H1 (cell line): ENCODE measurements around the gene FAM120B. TPM values are rescaled to one million over a fixed set of nuclear protein-coding genes. Genes with fewer than 3 reads are reported as not detected.

Experiments used
- CTCF ChIA-PET: fragments of 300-600 bp; sonication (Branson Sonifier 250); formaldehyde crosslinking; loops from one replicate; lab custom pipeline; 2021; ENCODE audit not compliant: partially characterized antibody; lab: Charles Lee
- POLR2A ChIA-PET: fragments of 300-600 bp; sonication (Branson Sonifier 250); formaldehyde crosslinking; loops from one replicate; lab custom pipeline; 2021; ENCODE audit warnings: inconsistent platforms; ENCODE audit not compliant: partially characterized antibody; lab: Charles Lee
- DNase-seq, 2 experiments: peaks; one replicate each; pipeline versions ENCODE4 v3.0.0 to v3.0.0-alpha.2; 2010 to 2022; ENCODE audit warnings: low spot score in 2 of 2, low read depth in 1 of 2, mixed read lengths in 1 of 2
- FAIRE-seq: peaks from 2 replicates; lab custom pipeline; 2011; peaks lifted over from hg19 to GRCh38; lab: Jason Lieb, UNC
- H2AFZ ChIP-seq: 2 replicates; pipeline ENCODE4 v1.8.1; 2012; ENCODE audit warnings: low read length, inconsistent platforms
- H2AK5ac ChIP-seq: 2 replicates; pipeline ENCODE4 v1.6.1; 2013; ENCODE audit warnings: low read depth, low read length
- H2BK120ac ChIP-seq: replicated peaks from 2 replicates; pipeline ENCODE3; 2013; ENCODE audit warnings: low read depth, low read length, inconsistent platforms
- H2BK12ac ChIP-seq: 2 replicates; pipeline ENCODE4 v1.6.1; 2013; ENCODE audit warnings: low read depth, low read length
- H2BK15ac ChIP-seq: 2 replicates; pipeline ENCODE4 v1.6.1; 2013; ENCODE audit warnings: low read length
- H2BK20ac ChIP-seq: 2 replicates; pipeline ENCODE4 v1.6.1; 2013; ENCODE audit warnings: low read length
- H2BK5ac ChIP-seq: 2 replicates; pipeline ENCODE4 v1.6.1; 2013; ENCODE audit warnings: low read depth, low read length
- H3K14ac ChIP-seq: 2 replicates; pipeline ENCODE4 v1.6.1; 2013; ENCODE audit warnings: inconsistent platforms; ENCODE audit not compliant: insufficient read length
- H3K18ac ChIP-seq: 2 replicates; pipeline ENCODE4 v1.6.1; 2013; ENCODE audit warnings: low read length; ENCODE audit errors: extremely low read depth
- H3K23ac ChIP-seq: 2 replicates; pipeline ENCODE4 v1.6.1; 2013; ENCODE audit warnings: inconsistent platforms; ENCODE audit not compliant: insufficient read length
- H3K23me2 ChIP-seq: 2 replicates; pipeline ENCODE4 v1.6.1; 2013; ENCODE audit warnings: low read depth, low read length
- H3K27ac ChIP-seq: 2 replicates; pipeline ENCODE4 v1.6.1; 2011; ENCODE audit warnings: low read depth, low read length, inconsistent platforms
- H3K27me3 ChIP-seq, 4 experiments: replicated peaks in 1 of 4; 1 replicate in 1 of 4; 2 replicates in 3 of 4; pipeline versions ENCODE4 v1.6.1 to v1.8.1; 2011 to 2013; ENCODE audit warnings: low read length in 3 of 4, mild to moderate bottlenecking in 3 of 4, inconsistent platforms in 2 of 4, mixed read lengths in 2 of 4, moderate library complexity in 1 of 4; ENCODE audit not compliant: control insufficient read depth in 3 of 4, insufficient read depth in 3 of 4; ENCODE audit errors: extremely low read depth in 1 of 4
- H3K36me3 ChIP-seq, 4 experiments: 2 replicates each; pipeline versions ENCODE4 v1.6.1 to v1.8.1; 2011 to 2013; ENCODE audit warnings: mild to moderate bottlenecking in 4 of 4, low read length in 3 of 4, moderate library complexity in 2 of 4, control low read depth in 1 of 4, inconsistent platforms in 1 of 4; ENCODE audit not compliant: insufficient read depth in 4 of 4, control insufficient read depth in 2 of 4
- H3K4ac ChIP-seq: replicated peaks from 2 replicates; pipeline ENCODE3; 2013; ENCODE audit warnings: low read length, low read depth, mixed read lengths, inconsistent platforms; ENCODE audit not compliant: insufficient read length
- H3K4me1 ChIP-seq, 4 experiments: replicated peaks in 1 of 4; 1 replicate in 1 of 4; 2 replicates in 3 of 4; pipeline versions ENCODE4 v1.6.1 to v1.8.1; 2011 to 2013; ENCODE audit warnings: low read length in 3 of 4, inconsistent platforms in 2 of 4, mixed read lengths in 1 of 4; ENCODE audit not compliant: insufficient read depth in 4 of 4, control insufficient read depth in 3 of 4
- H3K4me2 ChIP-seq, 2 experiments: 2 replicates each; pipeline versions ENCODE4 v1.6.1 to v1.8.1; 2011 to 2013; ENCODE audit warnings: low read depth in 2 of 2, low read length in 2 of 2, control low read depth in 1 of 2, inconsistent platforms in 1 of 2, mild to moderate bottlenecking in 1 of 2; ENCODE audit not compliant: insufficient read depth in 1 of 2
- H3K4me3 ChIP-seq, 4 experiments: fragments of 200-600, 300-600 bp in 1 of 4; sonication (generic), shearing (Covaris generic), sonication (Bioruptor Twin) in 1 of 4; 2 replicates each; pipeline versions ENCODE4 v1.5.1 to v1.8.1; 2011 to 2016; ENCODE audit warnings: low read length in 4 of 4, low read depth in 3 of 4, control low read depth in 2 of 4, inconsistent platforms in 2 of 4, mild to moderate bottlenecking in 2 of 4, mixed read lengths in 1 of 4, moderate library complexity in 1 of 4; ENCODE audit not compliant: insufficient read depth in 2 of 4; ENCODE audit errors: extremely low read depth in 1 of 4
- H3K56ac ChIP-seq: replicated peaks from 2 replicates; pipeline ENCODE3; 2013; ENCODE audit warnings: low read depth, mild to moderate bottlenecking, mixed read lengths, low read length, inconsistent platforms; ENCODE audit not compliant: insufficient read length
- H3K79me1 ChIP-seq: 2 replicates; pipeline ENCODE4 v1.6.1; 2013; ENCODE audit warnings: low read depth, low read length, control low read depth
- H3K79me2 ChIP-seq, 2 experiments: 2 replicates each; pipeline versions ENCODE4 v1.6.1 to v1.8.1; 2012 to 2013; ENCODE audit warnings: low read length in 2 of 2, mild to moderate bottlenecking in 2 of 2, inconsistent platforms in 1 of 2; ENCODE audit not compliant: insufficient read depth in 2 of 2, control insufficient read depth in 1 of 2
- H3K9ac ChIP-seq, 4 experiments: replicated peaks in 1 of 4; 1 replicate in 1 of 4; 2 replicates in 3 of 4; pipeline versions ENCODE4 v1.6.1 to v1.8.1; 2011 to 2013; ENCODE audit warnings: low read depth in 3 of 4, low read length in 3 of 4, control low read depth in 2 of 4, mild to moderate bottlenecking in 2 of 4, moderate library complexity in 2 of 4, inconsistent platforms in 1 of 4; ENCODE audit errors: extremely low read depth in 1 of 4
- H3K9me3 ChIP-seq, 2 experiments: 2 replicates each; pipeline versions ENCODE4 v1.6.1 to v1.8.1; 2012 to 2013; ENCODE audit warnings: mild to moderate bottlenecking in 2 of 2, moderate library complexity in 2 of 2, control low read depth in 1 of 2, inconsistent platforms in 1 of 2, low read depth in 1 of 2, low read length in 1 of 2, mixed read lengths in 1 of 2; ENCODE audit not compliant: insufficient read depth in 2 of 2
- H4K20me1 ChIP-seq, 2 experiments: replicated peaks in 1 of 2; 2 replicates each; pipeline versions ENCODE3 to v1.8.1; 2011 to 2013; ENCODE audit warnings: inconsistent platforms in 2 of 2, low read length in 2 of 2, mild to moderate bottlenecking in 1 of 2; ENCODE audit not compliant: insufficient read depth in 2 of 2, control insufficient read depth in 1 of 2
- H4K5ac ChIP-seq: 2 replicates; pipeline ENCODE4 v1.6.1; 2013; ENCODE audit warnings: low read length, low read depth, mixed read lengths, inconsistent platforms; ENCODE audit not compliant: insufficient read length
- H4K8ac ChIP-seq: 2 replicates; pipeline ENCODE4 v1.8.0; 2013; ENCODE audit warnings: mild to moderate bottlenecking, moderate library complexity, low read length, inconsistent platforms; ENCODE audit not compliant: insufficient read depth; ENCODE audit errors: extremely low read depth
- H4K91ac ChIP-seq: replicated peaks from 2 replicates; pipeline ENCODE3; 2013; ENCODE audit warnings: low read length, mixed read lengths, inconsistent platforms; ENCODE audit not compliant: insufficient read length
- EP300 ChIP-seq, 2 experiments: IDR thresholded peaks; 1 replicate in 1 of 2; 2 replicates in 1 of 2; pipeline ENCODE4 v1.6.1; 2011 to 2012; ENCODE audit warnings: low read depth in 2 of 2, low read length in 2 of 2, mild to moderate bottlenecking in 2 of 2, borderline replicate concordance in 1 of 2, inconsistent platforms in 1 of 2, moderate library complexity in 1 of 2
- FOSL1 ChIP-seq: IDR thresholded peaks from 2 replicates; pipeline ENCODE4 v1.6.1; 2011; ENCODE audit warnings: mild to moderate bottlenecking, low read depth, low read length, moderate library complexity; ENCODE audit not compliant: insufficient read depth
- JUND ChIP-seq: IDR thresholded peaks from 2 replicates; pipeline ENCODE4 v1.6.1; 2011; ENCODE audit warnings: mild to moderate bottlenecking, improper control_type of control experiment, low read length
- MAFK ChIP-seq: IDR thresholded peaks from 2 replicates; pipeline ENCODE4 v1.6.1; 2012; ENCODE audit warnings: low read depth, mild to moderate bottlenecking, improper control_type of control experiment, low read length
- POU5F1 ChIP-seq: IDR thresholded peaks from 2 replicates; pipeline ENCODE4 v1.6.1; 2011; ENCODE audit warnings: low read depth, mild to moderate bottlenecking, low read length, moderate library complexity
- RAD21 ChIP-seq, 2 experiments: IDR thresholded peaks in 1 of 2; conservative IDR thresholded peaks in 1 of 2; 2 replicates each; pipeline ENCODE4 v1.6.1; 2011; ENCODE audit warnings: low read depth in 2 of 2, low read length in 2 of 2, improper control_type of control experiment in 1 of 2, inconsistent platforms in 1 of 2, mild to moderate bottlenecking in 1 of 2, moderate library complexity in 1 of 2
- TAF7 ChIP-seq: optimal IDR thresholded peaks from 2 replicates; pipeline ENCODE3; 2011; ENCODE audit warnings: low read depth, mild to moderate bottlenecking, inconsistent platforms, low read length, moderate library complexity, borderline replicate concordance
- WGBS, 2 experiments: shearing (Covaris generic) in 1 of 2; methylation state at CpG; one replicate each; pipeline versions ENCODE4 v1.1.6 to v1.1.7; 2013 to 2015; ENCODE audit warnings: low lambda C conversion rate in 2 of 2, mixed read lengths in 2 of 2, inconsistent platforms in 1 of 2, low coverage in 1 of 2, missing lambda C conversion rate in 1 of 2; ENCODE audit not compliant: insufficient replicate concordance in 2 of 2, insufficient coverage in 1 of 2, insufficient read length in 1 of 2; ENCODE audit errors: extremely low coverage in 1 of 2, missing lambda C conversion rate in 1 of 2; 5-methylcytosine and 5-hydroxymethylcytosine counted together
- polyA plus RNA-seq, 7 experiments: library from polyadenylated mRNA; depleted of rRNA in 3 of 7; stranded (reverse) in 5 of 7; unstranded in 2 of 7; fragments of >200 nt in 5 of 7; fragments of 200-250 nt in 2 of 7; gene quantifications; 1 replicate in 5 of 7; 2 replicates in 1 of 7; 4 replicates in 1 of 7; pipeline versions ENCODE4 v1.2.1 to v1.2.3, GENCODE V29; 2011 to 2013; ENCODE audit warnings: missing spikeins in 2 of 7, mixed read lengths in 2 of 7
- total RNA-seq: library from RNA; stranded (reverse); fragmentation: NEBNext Ultra II Directional; extraction: Animal tissue kit (Norgen Biotek cat#: 25700); gene quantifications from 2 replicates; pipeline ENCODE4 v1.2.1, GENCODE V29; 2021
- TF ChIP-seq, protein P1 (sequence below), 3 experiments: IDR thresholded peaks; 1 replicate in 2 of 3; 2 replicates in 1 of 3; pipeline versions ENCODE4 v1.5.1 to v1.6.1; 2011; ENCODE audit warnings: low read length in 3 of 3, mild to moderate bottlenecking in 3 of 3, inconsistent platforms in 2 of 3, low read depth in 1 of 3, moderate library complexity in 1 of 3; ENCODE audit not compliant: insufficient read depth in 1 of 3; ENCODE audit errors: control extremely low read depth in 1 of 3
- TF ChIP-seq, protein P2 (sequence below): IDR thresholded peaks from 2 replicates; pipeline ENCODE4 v1.6.1; 2012; ENCODE audit warnings: inconsistent platforms

FAM120B gene
- total and polyA plus RNA-seq, 2 of the 8 experiments (the other 6 are each of a cell fraction or from before 2014, with no cell fraction given): 5.1 to 12.5 TPM

DNA sequence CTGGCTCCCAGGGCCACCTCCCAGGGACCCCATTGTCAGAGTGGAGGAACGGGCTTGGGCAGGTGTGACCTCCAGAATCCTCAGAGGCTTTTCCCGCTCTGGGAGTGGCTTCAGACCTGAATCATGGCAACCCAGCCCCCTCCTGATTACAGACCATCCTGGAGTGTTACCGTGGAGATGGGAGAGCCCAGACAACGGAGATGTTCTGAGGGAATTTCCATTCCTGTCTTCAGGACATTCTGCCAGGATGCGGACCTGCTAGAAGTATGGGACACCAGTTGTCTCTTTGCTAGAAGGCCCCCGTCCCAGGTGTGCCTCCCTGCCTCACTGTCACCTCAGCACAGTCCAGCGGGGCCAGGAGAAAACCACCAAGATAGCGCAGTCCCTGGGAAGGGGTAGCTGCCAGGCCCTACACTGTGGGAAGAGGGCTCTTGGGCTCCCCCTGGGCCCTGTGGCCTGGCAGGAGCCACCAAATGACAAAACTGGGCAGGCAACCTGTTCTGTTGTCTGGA is 136.6 kb downstream of the FAM120B start:
- H2BK20ac ChIP-seq: no peak overlapping the region
- no peak overlapping the region for H2BK15ac ChIP-seq
- no peak overlapping the region for H4K5ac ChIP-seq
- FAIRE-seq (no peak), DNase-seq (no peak)
- H3K27ac ChIP-seq: no peak overlapping the region
- no peaks in the 10 kb centered on the region for H3K23me2 ChIP-seq
- ChIA-PET POLR2A (interaction anchor here (1.0 kb wide), 1 partner anchor 9 kb away, joined by 3 read pairs; no protein-coding TSS in a partner anchor), CTCF (interaction anchor here (1.1 to 1.8 kb wide), 4 partner anchors 12 to 25 kb away, joined by 3 to 5 read pairs (median 4); no protein-coding TSS in a partner anchor)
- H3K36me3 ChIP-seq: no peaks in the 10 kb centered on the region
- no peak overlapping the region for H3K14ac ChIP-seq
- H2AK5ac ChIP-seq: no peak overlapping the region
- 81% methylated on average over 8 of the region's 8 CpGs; no CpG with 5 or more reads in 1 of the 2 experiments for WGBS, 2 experiments
- no peak overlapping the region for H3K4me3 ChIP-seq
- H3K4me1 ChIP-seq: peaks cover 0 to 10% (median 4%) of the 10 kb centered on the region in 4 experiments; a peak in 6 of 7 replicates
- H4K8ac ChIP-seq: no peak overlapping the region
- H3K9me3 ChIP-seq: no peaks in the 10 kb centered on the region
- H3K79me2 ChIP-seq: no peaks in the 10 kb centered on the region
- H4K20me1 ChIP-seq: no peaks in the 10 kb centered on the region
- H2BK120ac ChIP-seq: no peak overlapping the region
- H3K9ac ChIP-seq: no peak overlapping the region
- no peak overlapping the region for H2AFZ ChIP-seq
- H3K4me2 ChIP-seq: no peak overlapping the region
- H3K79me1 ChIP-seq: no peaks in the 10 kb centered on the region
- H3K18ac ChIP-seq: no peak overlapping the region
- no peak overlapping the region for H3K4ac ChIP-seq
- H2BK12ac ChIP-seq: no peak overlapping the region
- H2BK5ac ChIP-seq: no peak overlapping the region
- H3K27me3 ChIP-seq: no peaks in the 10 kb centered on the region
- H3K23ac ChIP-seq: no peak overlapping the region
- no peak overlapping the region for H4K91ac ChIP-seq
- H3K56ac ChIP-seq: no peak overlapping the region
- TF ChIP-seq, protein P1, sequence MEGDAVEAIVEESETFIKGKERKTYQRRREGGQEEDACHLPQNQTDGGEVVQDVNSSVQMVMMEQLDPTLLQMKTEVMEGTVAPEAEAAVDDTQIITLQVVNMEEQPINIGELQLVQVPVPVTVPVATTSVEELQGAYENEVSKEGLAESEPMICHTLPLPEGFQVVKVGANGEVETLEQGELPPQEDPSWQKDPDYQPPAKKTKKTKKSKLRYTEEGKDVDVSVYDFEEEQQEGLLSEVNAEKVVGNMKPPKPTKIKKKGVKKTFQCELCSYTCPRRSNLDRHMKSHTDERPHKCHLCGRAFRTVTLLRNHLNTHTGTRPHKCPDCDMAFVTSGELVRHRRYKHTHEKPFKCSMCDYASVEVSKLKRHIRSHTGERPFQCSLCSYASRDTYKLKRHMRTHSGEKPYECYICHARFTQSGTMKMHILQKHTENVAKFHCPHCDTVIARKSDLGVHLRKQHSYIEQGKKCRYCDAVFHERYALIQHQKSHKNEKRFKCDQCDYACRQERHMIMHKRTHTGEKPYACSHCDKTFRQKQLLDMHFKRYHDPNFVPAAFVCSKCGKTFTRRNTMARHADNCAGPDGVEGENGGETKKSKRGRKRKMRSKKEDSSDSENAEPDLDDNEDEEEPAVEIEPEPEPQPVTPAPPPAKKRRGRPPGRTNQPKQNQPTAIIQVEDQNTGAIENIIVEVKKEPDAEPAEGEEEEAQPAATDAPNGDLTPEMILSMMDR (IDR thresholded peaks at IDR 0.05; ENCODE audit: control extremely low read depth in 1 of 3, insufficient read depth in 1 of 3, low read depth in 1 of 3, low read length in 3 of 3): peak; percentile 40 to 54 (median 47)
- no peak for TF ChIP-seq TAF7
- TF ChIP-seq EP300 (IDR thresholded peaks at IDR 0.05; ENCODE audit: borderline replicate concordance in 1 of 2, low read depth in 2 of 2, low read length in 2 of 2): no peak
- no peak for TF ChIP-seq MAFK
- no peak for TF ChIP-seq FOSL1
- TF ChIP-seq RAD21 (IDR thresholded peaks at IDR 0.05 in 1 of 2, conservative IDR thresholded peaks at IDR 0.05 in 1 of 2; ENCODE audit: low read depth in 2 of 2, low read length in 2 of 2): peak; percentile 49 to 63
- TF ChIP-seq, protein P2, sequence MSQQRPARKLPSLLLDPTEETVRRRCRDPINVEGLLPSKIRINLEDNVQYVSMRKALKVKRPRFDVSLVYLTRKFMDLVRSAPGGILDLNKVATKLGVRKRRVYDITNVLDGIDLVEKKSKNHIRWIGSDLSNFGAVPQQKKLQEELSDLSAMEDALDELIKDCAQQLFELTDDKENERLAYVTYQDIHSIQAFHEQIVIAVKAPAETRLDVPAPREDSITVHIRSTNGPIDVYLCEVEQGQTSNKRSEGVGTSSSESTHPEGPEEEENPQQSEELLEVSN: peak; percentile 92
- no peak for TF ChIP-seq POU5F1
- no peak for TF ChIP-seq JUND
